BLaER1 treated with 17β-estradiol and CSF1 and Interleukin-3, amounts not matched to agents 10 nM and 100 nM (cell line): ENCODE results near the gene PDCD5.
"Not testable (repeated sequence)": the region's sequence is repeated elsewhere in the genome, so short reads cannot be mapped to it uniquely, and the experiment has no call there.

Experiments
- H3K27ac ChIP-seq, 11 experiments: shearing (Covaris generic); formaldehyde crosslinking; 2 replicates each; pipeline ENCODE4 v1.8.1; 2022
- H3K27me3 ChIP-seq, 11 experiments: shearing (Covaris generic); formaldehyde crosslinking; 2 replicates each; pipeline ENCODE4 v1.8.1; 2022
- H3K36me3 ChIP-seq, 11 experiments: shearing (Covaris generic); formaldehyde crosslinking; 2 replicates each; pipeline ENCODE4 v1.8.1; 2022
- H3K4me1 ChIP-seq, 10 experiments: shearing (Covaris generic); formaldehyde crosslinking; 2 replicates each; pipeline ENCODE4 v1.8.1; 2022
- H3K4me2 ChIP-seq, 11 experiments: shearing (Covaris generic); formaldehyde crosslinking; 2 replicates each; pipeline ENCODE4 v1.8.1; 2022
- H3K4me3 ChIP-seq, 10 experiments: shearing (Covaris generic); formaldehyde crosslinking; 2 replicates each; pipeline ENCODE4 v1.8.1; 2022
- H3K9ac ChIP-seq, 11 experiments: shearing (Covaris generic); formaldehyde crosslinking; 2 replicates each; pipeline ENCODE4 v1.8.1; 2022
- H3K9me3 ChIP-seq, 11 experiments: shearing (Covaris generic); formaldehyde crosslinking; replicated peaks in 1 of 11; 2 replicates each; pipeline ENCODE4 v1.8.1; 2022
- H4K20me1 ChIP-seq, 11 experiments: shearing (Covaris generic); formaldehyde crosslinking; 2 replicates each; pipeline ENCODE4 v1.8.1; 2022
- Cebpa-rat ChIP-seq, 11 experiments: shearing (Covaris generic); IDR thresholded peaks; 2 replicates each; pipeline ENCODE4 v1.8.1; 2022

PDCD5 gene

GRCh38 chr19:32580901-32581704 is at the start of gene PDCD5:
Gene PDCD5, plus strand, starts transcription at chr19:32581190. Its CDS starts 72 bp downstream, at chr19:32581262.
- Histone ChIP-seq H3K36me3 (peaks cover 33 to 41% (median 38%) of the 10 kb centered on the region in 11 experiments), H3K4me2 (peak within 1 kb of the TSS; percentile 85 to 96 (median 92)), H3K27ac (peak within 1 kb of the TSS; percentile 73 to 94 (median 89)), H3K9ac (peak within 1 kb of the TSS; percentile 88 to 95 (median 92)), H3K27me3 (no peaks in the 10 kb centered on the region), H3K4me1 (peaks cover 15 to 41% (median 33%) of the 10 kb centered on the region in 10 experiments), H4K20me1 (peaks cover 10 to 45% (median 34%) of the 10 kb centered on the region in 11 experiments; a peak in 18 of 22 replicates), H3K4me3 (peak within 1 kb of the TSS; percentile 77 to 88 (median 82)), H3K9me3 (no peaks in the 10 kb centered on the region)
- TF ChIP-seq Cebpa-rat (IDR thresholded peaks at IDR 0.05): no peak

- Histone ChIP-seq H3K9ac (no peak overlapping the region), H4K20me1 (no peaks in the 10 kb centered on the region), H3K4me1 (no peaks in the 10 kb centered on the region), H3K4me2 (no peak overlapping the region), H3K36me3 (peaks cover 0 to 7% (median 0%) of the 10 kb centered on the region in 11 experiments; a peak in 1 of 22 replicates), H3K9me3 (peaks cover 49 to 77% (median 66%) of the 10 kb centered on the region in 11 experiments), H3K27me3 (no peaks in the 10 kb centered on the region), H3K27ac (peak overlapping the region in 1 of 11 experiments; percentile 16; a peak in 1 of 22 replicates), H3K4me3 (no peak overlapping the region)
- no peak for TF ChIP-seq Cebpa-rat (IDR thresholded peaks at IDR 0.05)
These were observed 48.8 kb upstream of the PDCD5 start for GRCh38 chr19:32532233-32532632.

- Histone ChIP-seq H3K4me1 (no peaks in the 10 kb centered on the region), H3K4me3 (no peak overlapping the region), H3K9ac (no peak overlapping the region), H3K4me2 (no peak overlapping the region), H3K36me3 (peaks cover 0 to 7% (median 0%) of the 10 kb centered on the region in 11 experiments; a peak in 1 of 22 replicates), H3K27ac (no peak overlapping the region), H4K20me1 (no peaks in the 10 kb centered on the region), H3K9me3 (peaks cover 24 to 53% (median 37%) of the 10 kb centered on the region in 11 experiments), H3K27me3 (no peaks in the 10 kb centered on the region)
- no peak for TF ChIP-seq Cebpa-rat (IDR thresholded peaks at IDR 0.05)
These were observed 43.4 kb upstream of the PDCD5 start for GRCh38 chr19:32537580-32537979.

- no peaks in the 10 kb centered on the region for H3K4me1 ChIP-seq
- peaks cover 0 to 2% (median 0%) of the 10 kb centered on the region in 11 experiments; a peak in 1 of 22 replicates for H3K36me3 ChIP-seq
- H3K9me3 ChIP-seq: peaks cover 10 to 35% (median 24%) of the 10 kb centered on the region in 11 experiments
- no peaks in the 10 kb centered on the region for H4K20me1 ChIP-seq
- no peak for TF ChIP-seq Cebpa-rat (IDR thresholded peaks at IDR 0.05)
- no peaks in the 10 kb centered on the region for H3K27me3 ChIP-seq
- H3K4me3 ChIP-seq: no peak overlapping the region
- H3K27ac ChIP-seq: no peak overlapping the region
- H3K9ac ChIP-seq: no peak overlapping the region
- H3K4me2 ChIP-seq: no peak overlapping the region
These were observed 41.6 kb upstream of the PDCD5 start for GRCh38 chr19:32539240-32539916.

DNA sequence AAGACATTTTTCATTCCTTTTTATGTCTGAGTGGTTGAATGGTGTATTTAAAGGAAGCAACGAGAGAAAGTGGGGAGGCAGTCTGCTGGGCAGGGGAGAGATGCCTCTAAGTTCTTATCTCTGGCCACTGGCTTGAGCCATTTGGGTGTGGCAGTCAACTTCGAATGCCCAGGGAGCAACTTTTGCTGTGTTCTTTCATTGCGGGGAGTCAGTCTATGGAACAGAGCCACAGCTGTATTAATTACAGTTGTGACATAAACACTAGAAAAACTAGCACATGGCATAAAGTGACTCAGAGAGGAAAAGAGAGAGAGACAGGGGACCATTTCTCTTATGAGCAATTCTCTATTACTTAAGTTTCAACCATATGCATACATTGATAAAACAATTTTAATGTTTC is 40.4 kb upstream of the PDCD5 start:
- no peaks in the 10 kb centered on the region for H3K4me1 ChIP-seq
- no peak overlapping the region for H3K9ac ChIP-seq
- H3K27ac ChIP-seq: no peak overlapping the region
- H3K4me3 ChIP-seq: no peak overlapping the region
- H3K36me3 ChIP-seq: no peaks in the 10 kb centered on the region
- H3K27me3 ChIP-seq: no peaks in the 10 kb centered on the region
- no peak overlapping the region for H3K4me2 ChIP-seq
- H3K9me3 ChIP-seq: peaks cover 0 to 23% (median 12%) of the 10 kb centered on the region in 11 experiments; a peak in 17 of 22 replicates
- H4K20me1 ChIP-seq: no peaks in the 10 kb centered on the region
- TF ChIP-seq Cebpa-rat (IDR thresholded peaks at IDR 0.05): no peak

DNA sequence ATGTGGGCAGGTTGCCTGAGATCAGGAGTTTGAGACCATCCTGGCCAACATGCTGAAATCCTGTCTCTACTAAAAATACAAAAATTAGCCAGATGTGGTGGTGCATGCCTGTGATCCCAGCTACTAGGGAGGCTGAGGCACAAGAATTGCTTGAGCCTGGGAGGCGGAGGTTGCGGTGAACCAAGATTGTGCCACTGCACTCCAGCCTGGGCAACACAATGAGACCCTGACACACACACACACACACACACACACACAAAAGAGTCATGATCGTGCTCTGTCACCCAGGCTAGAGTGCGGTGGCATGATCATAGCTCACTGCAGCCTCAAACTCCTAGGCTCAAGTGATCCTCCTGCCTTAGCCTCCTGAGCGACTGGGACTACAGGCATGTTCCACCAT is 39.6 kb upstream of the PDCD5 start:
- H3K36me3 ChIP-seq, H3K4me2 ChIP-seq, H3K4me1 ChIP-seq, H4K20me1 ChIP-seq, H3K9ac ChIP-seq, H3K27me3 ChIP-seq, H3K27ac ChIP-seq, H3K4me3 ChIP-seq: not testable (repeated sequence)
- peaks cover 0 to 21% (median 10%) of the 10 kb centered on the region in 11 experiments; a peak in 17 of 22 replicates for H3K9me3 ChIP-seq

DNA sequence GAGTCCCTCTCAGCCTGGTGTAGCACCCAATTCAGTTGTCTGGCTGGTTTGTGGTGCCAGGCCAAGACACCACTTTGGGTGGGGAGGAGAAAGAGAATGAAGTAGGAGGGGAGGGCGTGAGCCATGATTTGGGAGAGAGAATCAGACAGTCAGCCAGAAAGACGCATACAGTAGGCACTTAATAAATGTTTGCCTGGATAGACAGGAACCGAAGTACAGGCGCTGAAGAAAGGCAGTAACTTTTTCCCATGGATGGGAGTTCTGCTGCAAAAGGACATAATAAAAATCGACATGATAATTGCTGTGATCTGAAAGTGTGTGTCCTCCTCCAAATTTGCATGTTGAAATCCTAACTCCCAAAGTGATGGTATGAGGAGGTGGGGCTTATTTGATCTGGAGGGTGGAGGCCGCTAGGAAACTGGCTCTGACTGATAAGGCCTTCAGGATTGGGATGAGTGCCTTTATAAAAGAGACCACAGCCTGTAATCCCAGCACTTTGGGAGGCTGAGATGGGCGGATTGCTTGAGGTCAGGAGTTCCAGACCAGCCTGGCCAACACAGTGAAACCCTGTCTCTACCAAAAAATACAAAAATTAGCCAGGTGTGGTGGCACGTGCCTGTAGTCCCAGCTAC is 38.4 kb upstream of the PDCD5 start:
- peaks cover 0 to 20% (median 10%) of the 10 kb centered on the region in 11 experiments; a peak in 17 of 22 replicates for H3K9me3 ChIP-seq
- no peaks in the 10 kb centered on the region for H4K20me1 ChIP-seq
- H3K27me3 ChIP-seq: no peaks in the 10 kb centered on the region
- no peak overlapping the region for H3K4me2 ChIP-seq
- peaks cover 0 to 6% (median 0%) of the 10 kb centered on the region in 10 experiments; a peak in 2 of 20 replicates for H3K4me1 ChIP-seq
- no peak for TF ChIP-seq Cebpa-rat (IDR thresholded peaks at IDR 0.05)
- H3K36me3 ChIP-seq: no peaks in the 10 kb centered on the region
- no peak overlapping the region for H3K9ac ChIP-seq
- no peak overlapping the region for H3K27ac ChIP-seq
- no peak overlapping the region for H3K4me3 ChIP-seq

DNA sequence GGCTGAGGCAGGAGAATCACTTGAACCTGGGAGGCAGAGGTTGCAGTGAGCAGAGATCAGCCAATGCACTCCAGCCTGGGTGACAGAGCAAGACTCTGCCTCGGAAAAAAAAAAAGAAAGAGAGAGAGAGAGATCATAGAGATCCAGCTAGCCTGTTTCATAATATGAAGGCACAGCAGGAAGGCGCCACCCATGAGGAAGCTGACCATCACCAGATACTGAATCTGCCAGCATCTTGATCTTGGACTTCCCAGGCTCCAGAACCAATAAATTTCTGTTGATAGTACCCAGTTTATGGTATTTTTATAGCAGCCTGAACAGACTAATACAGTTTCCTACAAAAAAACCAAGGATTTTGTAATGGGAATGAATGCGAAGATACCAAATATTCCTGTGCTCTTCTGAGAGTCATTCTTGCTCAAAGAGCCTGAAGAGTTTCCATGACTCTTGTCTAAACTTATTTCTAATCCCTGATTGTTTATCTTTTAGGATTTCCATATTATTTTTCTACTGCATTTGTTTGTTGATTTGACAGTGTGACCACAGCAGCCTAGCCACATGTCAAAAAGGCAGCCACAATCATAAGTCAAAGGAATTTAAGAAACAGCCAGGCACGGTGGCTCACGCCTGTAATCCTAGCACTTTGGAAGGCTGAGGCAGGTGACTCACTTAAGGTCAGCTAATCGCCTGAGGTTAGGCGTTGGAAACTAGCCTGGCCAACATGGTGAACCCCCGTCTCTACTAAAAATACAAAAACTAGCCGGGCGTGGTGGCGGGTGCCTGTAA is 37.7 kb upstream of the PDCD5 start:
- H3K27me3 ChIP-seq: no peaks in the 10 kb centered on the region
- peaks cover 0 to 14% (median 8%) of the 10 kb centered on the region in 11 experiments; a peak in 17 of 22 replicates for H3K9me3 ChIP-seq
- no peak overlapping the region for H3K4me3 ChIP-seq
- no peaks in the 10 kb centered on the region for H3K36me3 ChIP-seq
- H3K4me2 ChIP-seq: no peak overlapping the region
- H4K20me1 ChIP-seq: no peaks in the 10 kb centered on the region
- no peak for TF ChIP-seq Cebpa-rat (IDR thresholded peaks at IDR 0.05)
- H3K9ac ChIP-seq: no peak overlapping the region
- H3K4me1 ChIP-seq: peaks cover 0 to 6% (median 0%) of the 10 kb centered on the region in 10 experiments; a peak in 2 of 20 replicates
- no peak overlapping the region for H3K27ac ChIP-seq
